Measurements from ENCODE around the gene DDX24. TPM values are rescaled to one million over a fixed set of nuclear protein-coding genes. Genes with fewer than 3 reads are reported as not detected.
A peak's percentile ranks its signal among the peaks of the same experiment; 100 is the strongest.

The DDX24 gene
- total RNA-seq, result 136 to 151 TPM (median 149 TPM) in 3 replicates
- long read RNA-seq, full-length matches to known transcripts, result 209 of 224 reads
- long read RNA-seq, partial matches to known transcripts, result 7 of 224 reads
- long read RNA-seq, other reads (novel, unspliced or antisense), result 8 of 224 reads

GRCh38 chr14:94080621-94081385 is at the start of gene DDX24, which contains the start of gene IFI27L1:
Gene DDX24 (minus strand): TSS chr14:94081202. CDS start chr14:94079742, 1,460 bp downstream.
Gene IFI27L1 (plus strand): TSS chr14:94081310. CDS start chr14:94096938, 15,628 bp downstream.
- peaks cover 44% of the 10 kb centered on the region for H3K4me1 Mint-ChIP-seq (ENCODE audit: low read depth)
- DNase-seq (ENCODE audit: low spot score), result peak; percentile 98
- no peak for TF ChIP-seq CTCF (IDR thresholded peaks at IDR 0.05)
- no peaks in the 10 kb centered on the region for H3K27me3 Mint-ChIP-seq (ENCODE audit: low read depth)
- H3K4me3 Mint-ChIP-seq (ENCODE audit: unreplicated experiment), result peak within 1 kb of the TSS; percentile 100
- peak within 1 kb of the TSS; percentile 99 for H3K27ac Mint-ChIP-seq (ENCODE audit: unreplicated experiment)
- no peaks in the 10 kb centered on the region for H3K9me3 Mint-ChIP-seq (ENCODE audit: low read depth)
- peaks cover 11% of the 10 kb centered on the region for H3K36me3 Mint-ChIP-seq (ENCODE audit: low read depth)

- Mint-ChIP-seq H3K4me1 (ENCODE audit: low read depth) (peaks cover 15% of the 10 kb centered on the region), H3K4me3 (ENCODE audit: unreplicated experiment) (peak overlapping the region; percentile 81), H3K27ac (ENCODE audit: unreplicated experiment) (peak overlapping the region; percentile 70), H3K9me3 (ENCODE audit: low read depth) (no peaks in the 10 kb centered on the region), H3K36me3 (ENCODE audit: low read depth) (peaks cover 3% of the 10 kb centered on the region), H3K27me3 (ENCODE audit: low read depth) (peaks cover 6% of the 10 kb centered on the region)
- no peak for DNase-seq (ENCODE audit: low spot score)
- TF ChIP-seq CTCF (IDR thresholded peaks at IDR 0.05), result no peak
Measured at GRCh38 chr14:94129758-94130414, 48.9 kb upstream of the DDX24 start.

- H3K27ac Mint-ChIP-seq (ENCODE audit: unreplicated experiment), result peak within 1 kb of the TSS; percentile 70
- peak within 1 kb of the TSS; percentile 81 for H3K4me3 Mint-ChIP-seq (ENCODE audit: unreplicated experiment)
Measured at GRCh38 chr14:94129111-94129757, 48.2 kb upstream of the DDX24 start, which contains the start of gene IFI27L2. Gene IFI27L2 (minus strand): TSS chr14:94129604. CDS start chr14:94129564, 40 bp downstream.

GRCh38 chr14:94128216-94128839 is 47.3 kb upstream of the DDX24 start:
- Mint-ChIP-seq H3K4me3 (ENCODE audit: unreplicated experiment) (peak overlapping the region; percentile 81), H3K4me1 (ENCODE audit: low read depth) (peaks cover 15% of the 10 kb centered on the region), H3K27ac (ENCODE audit: unreplicated experiment) (peak overlapping the region; percentile 70), H3K27me3 (ENCODE audit: low read depth) (no peaks in the 10 kb centered on the region), H3K9me3 (ENCODE audit: low read depth) (no peaks in the 10 kb centered on the region), H3K36me3 (ENCODE audit: low read depth) (peaks cover 3% of the 10 kb centered on the region)
- TF ChIP-seq CTCF (IDR thresholded peaks at IDR 0.05), result no peak
- no peak for DNase-seq (ENCODE audit: low spot score)

More at GRCh38 chr14:94129111-94129757, 48.2 kb upstream of the DDX24 start, which contains the start of gene IFI27L2:
- TF ChIP-seq CTCF (IDR thresholded peaks at IDR 0.05), result peak; percentile 72
- peaks cover 15% of the 10 kb centered on the region for H3K4me1 Mint-ChIP-seq (ENCODE audit: low read depth)
- no peaks in the 10 kb centered on the region for H3K9me3 Mint-ChIP-seq (ENCODE audit: low read depth)
- DNase-seq (ENCODE audit: low spot score), result no peak
- H3K36me3 Mint-ChIP-seq (ENCODE audit: low read depth), result peaks cover 3% of the 10 kb centered on the region
- H3K27me3 Mint-ChIP-seq (ENCODE audit: low read depth), result peaks cover under 1% of the 10 kb centered on the region

Data from chondrocyte (in vitro differentiated cells).